Stromal cell of bone marrow (primary cell): ENCODE measurements around the gene NRARP.

Experiments used
- DNase-seq: peaks from one replicate; pipeline ENCODE4 v3.0.0-alpha.2; 2012; ENCODE audit warnings: low read depth

NRARP gene

GRCh38 chr9:137297966-137298365 is 4.1 kb downstream of the NRARP start:
- DNase-seq: no peak

- no peak for DNase-seq
Observed at GRCh38 chr9:137296670-137297664, 5.1 kb downstream of the NRARP start.

- DNase-seq: no peak
Observed at GRCh38 chr9:137295849-137296669, 6.0 kb downstream of the NRARP start.

GRCh38 chr9:137295238-137295811 is 6.7 kb downstream of the NRARP start:
- DNase-seq: no peak

- DNase-seq: no peak
Observed at GRCh38 chr9:137294681-137295237, 7.3 kb downstream of the NRARP start.

GRCh38 chr9:137294091-137294680 is 7.9 kb downstream of the NRARP start:
- no peak for DNase-seq

GRCh38 chr9:137293482-137294090 is 8.5 kb downstream of the NRARP start:
- no peak for DNase-seq

- DNase-seq: no peak
Observed at GRCh38 chr9:137293094-137293481, 9.0 kb downstream of the NRARP start.

GRCh38 chr9:137286975-137287383 is 15.1 kb downstream of the NRARP start:
- DNase-seq: no peak

GRCh38 chr9:137281345-137282116 is 20.5 kb downstream of the NRARP start:
- no peak for DNase-seq

- DNase-seq: no peak
Observed at GRCh38 chr9:137280474-137281344, 21.4 kb downstream of the NRARP start.

- no peak for DNase-seq
Observed at GRCh38 chr9:137279741-137280473, 22.2 kb downstream of the NRARP start.

- DNase-seq: no peak
Observed at GRCh38 chr9:137278721-137279711, 23.1 kb downstream of the NRARP start.

- no peak for DNase-seq
Observed at GRCh38 chr9:137278061-137278701, 23.9 kb downstream of the NRARP start.

- DNase-seq: no peak
Observed at GRCh38 chr9:137277329-137278041, 24.6 kb downstream of the NRARP start, which contains the start of gene TOR4A. TOR4A (plus strand) TSS chr9:137277726; CDS start chr9:137278690, 964 bp downstream.
